HEK293 (cell line): ENCODE data around the gene CAB39.

ENCODE experiments used
- BCL11A ChIP-seq: fragments of 450-650 bp; formaldehyde crosslinking; IDR thresholded peaks from 2 replicates; pipeline ENCODE4 v1.5.1; 2016; ENCODE audit warnings: low read depth, missing biosample characterization, missing genetic modification characterization
- CTCF ChIP-seq: fragments of 450-650 bp; formaldehyde crosslinking; IDR thresholded peaks from 2 replicates; pipeline ENCODE4 v1.5.1; 2016; ENCODE audit warnings: missing biosample characterization, missing genetic modification characterization
- OVOL3 ChIP-seq: fragments of 450-650 bp; formaldehyde crosslinking; IDR thresholded peaks from 2 replicates; pipeline ENCODE4 v1.5.1; 2016; ENCODE audit warnings: missing biosample characterization, missing genetic modification characterization
- TRIM28 ChIP-seq: IDR thresholded peaks from 2 replicates; pipeline ENCODE4 v1.6.1; 2011; ENCODE audit warnings: low read length, control low read depth, borderline replicate concordance
- ZNF138 ChIP-seq: fragments of 450-650 bp; formaldehyde crosslinking; IDR thresholded peaks from 2 replicates; pipeline ENCODE4 v1.5.1; 2016; ENCODE audit warnings: missing biosample characterization, missing genetic modification characterization, borderline replicate concordance
- ZNF146 ChIP-seq: fragments of 450-650 bp; formaldehyde crosslinking; IDR thresholded peaks from 2 replicates; pipeline ENCODE4 v1.5.1; 2016; ENCODE audit warnings: missing biosample characterization, missing genetic modification characterization
- ZNF274 ChIP-seq, 2 experiments: fragments of 200-500 bp in 1 of 2; fragments of 450-650 bp in 1 of 2; sonication (Bioruptor generic) in 1 of 2; formaldehyde crosslinking in 1 of 2; IDR thresholded peaks; 2 replicates each; pipeline versions ENCODE4 v1.5.1 to v1.6.1; 2014 to 2016; ENCODE audit warnings: borderline replicate concordance in 1 of 2, inconsistent platforms in 1 of 2, low read length in 1 of 2, missing biosample characterization in 1 of 2, missing genetic modification characterization in 1 of 2
- ZNF514 ChIP-seq: fragments of 450-650 bp; formaldehyde crosslinking; IDR thresholded peaks from 2 replicates; pipeline ENCODE4 v1.5.1; 2016; ENCODE audit warnings: missing biosample characterization, missing genetic modification characterization
- ZNF549 ChIP-seq: fragments of 450-650 bp; IDR thresholded peaks from 2 replicates; pipeline ENCODE4 v1.5.1; 2018; ENCODE audit warnings: missing biosample characterization, missing genetic modification characterization, mild to moderate bottlenecking, inconsistent platforms, moderate library complexity
- ZNF629 ChIP-seq: fragments of 450-650 bp; formaldehyde crosslinking; IDR thresholded peaks from 2 replicates; pipeline ENCODE4 v1.5.1; 2017; ENCODE audit warnings: missing biosample characterization, missing genetic modification characterization
- ZNF660 ChIP-seq: fragments of 450-650 bp; IDR thresholded peaks from 2 replicates; pipeline ENCODE4 v1.5.1; 2018; ENCODE audit warnings: missing biosample characterization, mild to moderate bottlenecking, missing genetic modification characterization
- ZSCAN5A ChIP-seq: fragments of 450-650 bp; formaldehyde crosslinking; IDR thresholded peaks from 2 replicates; pipeline ENCODE4 v1.5.1; 2016; ENCODE audit warnings: missing biosample characterization, missing genetic modification characterization
- TF ChIP-seq, protein P1 (sequence below): fragments of 450-650 bp; formaldehyde crosslinking; IDR thresholded peaks from 2 replicates; pipeline ENCODE4 v1.5.1; 2016; ENCODE audit warnings: missing biosample characterization, missing genetic modification characterization
- TF ChIP-seq, protein P2 (sequence below): fragments of 450-650 bp; formaldehyde crosslinking; IDR thresholded peaks from 2 replicates; pipeline ENCODE4 v1.5.1; 2016; ENCODE audit warnings: missing biosample characterization, missing genetic modification characterization, low read depth

DNA sequence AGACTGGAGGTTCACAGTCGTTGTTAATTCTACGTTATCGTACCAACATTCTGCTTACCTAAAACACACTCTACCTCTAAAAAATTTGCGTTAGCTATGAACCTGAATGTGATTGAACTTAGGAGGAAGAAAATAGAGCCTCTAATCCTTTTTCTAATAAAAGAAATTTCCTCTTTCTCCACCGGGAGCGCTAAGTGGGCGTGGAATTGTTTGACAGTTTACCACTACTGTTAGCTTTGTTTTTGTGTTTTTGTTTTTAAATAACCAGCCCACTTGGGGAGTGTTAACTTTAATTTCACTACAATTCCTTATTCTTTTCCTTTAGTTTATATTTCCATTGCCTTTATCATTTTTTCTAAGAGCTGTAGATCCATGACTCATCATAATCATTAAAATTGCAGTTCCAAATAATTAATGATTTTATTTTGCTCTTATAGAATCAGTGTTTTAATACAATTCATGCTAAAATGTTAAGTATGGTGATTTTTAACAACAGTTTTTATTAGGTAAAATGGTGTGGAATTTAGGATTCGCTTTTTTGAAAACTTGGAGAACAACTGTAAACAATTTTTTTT lies 97.1 kb downstream of the CAB39 start:
- TF ChIP-seq, protein P1, sequence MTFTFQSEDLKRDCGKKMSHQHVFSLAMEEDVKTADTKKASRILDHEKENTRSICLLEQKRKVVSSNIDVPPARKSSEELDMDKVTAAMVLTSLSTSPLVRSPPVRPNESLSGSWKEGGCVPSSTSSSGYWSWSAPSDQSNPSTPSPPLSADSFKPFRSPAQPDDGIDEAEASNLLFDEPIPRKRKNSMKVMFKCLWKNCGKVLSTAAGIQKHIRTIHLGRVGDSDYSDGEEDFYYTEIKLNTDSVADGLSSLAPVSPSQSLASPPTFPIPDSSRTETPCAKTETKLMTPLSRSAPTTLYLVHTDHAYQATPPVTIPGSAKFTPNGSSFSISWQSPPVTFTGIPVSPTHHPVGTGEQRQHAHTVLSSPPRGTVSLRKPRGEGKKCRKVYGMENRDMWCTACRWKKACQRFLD (tag by site-specific recombination), result no peak
- TF ChIP-seq ZNF514 (no peak), ZNF138 (tag by site-specific recombination) (no peak), CTCF (tag by site-specific recombination) (no peak), ZNF274 (IDR thresholded peaks at IDR 0.05; ENCODE audit: low read length) (no peak), ZNF274 (tag by site-specific recombination; IDR thresholded peaks at IDR 0.05; ENCODE audit: borderline replicate concordance) (no peak), ZNF660 (tag by site-specific recombination) (no peak), ZNF549 (tag by site-specific recombination) (no peak), ZNF629 (tag by site-specific recombination) (no peak), ZSCAN5A (tag by site-specific recombination) (no peak), BCL11A (tag by site-specific recombination) (no peak), OVOL3 (tag by site-specific recombination) (no peak), ZNF146 (tag by site-specific recombination) (no peak), TRIM28 (no peak)
- TF ChIP-seq, protein P2, sequence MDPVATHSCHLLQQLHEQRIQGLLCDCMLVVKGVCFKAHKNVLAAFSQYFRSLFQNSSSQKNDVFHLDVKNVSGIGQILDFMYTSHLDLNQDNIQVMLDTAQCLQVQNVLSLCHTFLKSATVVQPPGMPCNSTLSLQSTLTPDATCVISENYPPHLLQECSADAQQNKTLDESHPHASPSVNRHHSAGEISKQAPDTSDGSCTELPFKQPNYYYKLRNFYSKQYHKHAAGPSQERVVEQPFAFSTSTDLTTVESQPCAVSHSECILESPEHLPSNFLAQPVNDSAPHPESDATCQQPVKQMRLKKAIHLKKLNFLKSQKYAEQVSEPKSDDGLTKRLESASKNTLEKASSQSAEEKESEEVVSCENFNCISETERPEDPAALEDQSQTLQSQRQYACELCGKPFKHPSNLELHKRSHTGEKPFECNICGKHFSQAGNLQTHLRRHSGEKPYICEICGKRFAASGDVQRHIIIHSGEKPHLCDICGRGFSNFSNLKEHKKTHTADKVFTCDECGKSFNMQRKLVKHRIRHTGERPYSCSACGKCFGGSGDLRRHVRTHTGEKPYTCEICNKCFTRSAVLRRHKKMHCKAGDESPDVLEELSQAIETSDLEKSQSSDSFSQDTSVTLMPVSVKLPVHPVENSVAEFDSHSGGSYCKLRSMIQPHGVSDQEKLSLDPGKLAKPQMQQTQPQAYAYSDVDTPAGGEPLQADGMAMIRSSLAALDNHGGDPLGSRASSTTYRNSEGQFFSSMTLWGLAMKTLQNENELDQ (tag by site-specific recombination), result no peak
